HL-60/S4 treated with phorbol 12-myristate 13-acetate at 8.2 ng/mL for 4 days and 3 days (cell line): ENCODE results near the gene THBS3.

ENCODE experiments used
- in situ Hi-C: fragments of 300-500 bp; cut with MboI; formaldehyde crosslinking; loops from 2 replicates; pipeline ENCODE4 v1.15.0; 2022; ENCODE audit warnings: low sequenced_read_pairs

The THBS3 gene

GRCh38 chr1:155208541-155209311 is 1.0 kb upstream of the THBS3 start, which contains the start of gene MTX1:
Gene MTX1, plus strand, starts transcription at chr1:155208695. Its CDS starts 110 bp downstream, at chr1:155208805.
- in situ Hi-C loops: no loop called here

- in situ Hi-C loops: no loop called here
These were observed 549 bp downstream of the THBS3 start for GRCh38 chr1:155206891-155207805.

- in situ Hi-C loops: no loop called here
These were observed 1.6 kb downstream of the THBS3 start for GRCh38 chr1:155205969-155206593.

- in situ Hi-C loops: no loop called here
These were observed 2.7 kb downstream of the THBS3 start for GRCh38 chr1:155205035-155205434.

GRCh38 chr1:155202731-155203515 is 4.8 kb downstream of the THBS3 start:
- in situ Hi-C loops: no loop called here

GRCh38 chr1:155202198-155202597 is 5.5 kb downstream of the THBS3 start:
- in situ Hi-C loops: no loop called here

- in situ Hi-C loops: no loop called here
These were observed 6.8 kb downstream of the THBS3 start for GRCh38 chr1:155200920-155201319.

GRCh38 chr1:155199792-155200191 is 7.9 kb downstream of the THBS3 start:
- in situ Hi-C loops: loop anchor here (25.0 kb wide), 1 partner anchor 388 kb away; no protein-coding TSS in a partner anchor

- in situ Hi-C loops: loop anchor here (25.0 kb wide), 1 partner anchor 389 kb away; no protein-coding TSS in a partner anchor
These were observed 9.2 kb downstream of the THBS3 start for GRCh38 chr1:155198547-155198906.

GRCh38 chr1:155197901-155198546 is 9.7 kb downstream of the THBS3 start:
- in situ Hi-C loops: loop anchor here (25.0 kb wide), 1 partner anchor 389 kb away; no protein-coding TSS in a partner anchor

GRCh38 chr1:155196893-155197638 is 10.6 kb downstream of the THBS3 start:
- in situ Hi-C loops: loop anchor here (25.0 kb wide), 1 partner anchor 390 kb away; no protein-coding TSS in a partner anchor

- in situ Hi-C loops: loop anchor here (25.0 kb wide), 1 partner anchor 391 kb away; no protein-coding TSS in a partner anchor
These were observed 11.4 kb downstream of the THBS3 start for GRCh38 chr1:155196103-155196892.

- in situ Hi-C loops: loop anchor here (25.0 kb wide), 1 partner anchor 392 kb away; no protein-coding TSS in a partner anchor
These were observed 12.2 kb downstream of the THBS3 start for GRCh38 chr1:155195201-155196102.

- in situ Hi-C loops: loop anchor here (25.0 kb wide), 1 partner anchor 393 kb away; no protein-coding TSS in a partner anchor
These were observed 13.8 kb downstream of the THBS3 start for GRCh38 chr1:155193991-155194240.

- in situ Hi-C loops: loop anchor here (25.0 kb wide), 1 partner anchor 394 kb away; no protein-coding TSS in a partner anchor
These were observed 14.3 kb downstream of the THBS3 start for GRCh38 chr1:155193275-155193990.
